ENCODE data around the gene KRTCAP3. TPM values are rescaled to one million over a fixed set of nuclear protein-coding genes. Genes with fewer than 3 reads are reported as not detected.

KRTCAP3 gene
- polyA plus RNA-seq, 1 donor from 2014 or later, result 2.3 TPM

DNA sequence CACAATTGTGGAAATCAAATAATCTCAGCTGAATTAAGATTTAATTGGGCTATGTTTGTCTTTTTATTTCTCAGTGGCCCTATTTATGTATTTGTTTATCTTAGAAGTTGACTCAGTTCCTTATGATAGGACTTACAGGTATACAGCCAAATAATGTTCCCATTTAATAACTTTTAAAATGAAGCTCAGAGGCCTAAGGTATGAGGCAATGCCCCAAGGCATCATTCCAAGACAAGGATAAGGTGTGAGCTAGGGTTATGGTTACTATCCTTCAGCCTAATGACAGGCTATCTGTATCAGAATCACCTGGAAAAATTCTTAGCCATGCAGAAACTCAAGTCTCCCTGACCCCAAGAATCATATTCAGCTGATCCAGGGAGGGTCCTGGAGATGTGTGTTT lies 21.2 kb upstream of the KRTCAP3 start:
- Histone ChIP-seq H4K20me1 (ENCODE audit: insufficient read depth) (no peaks in the 10 kb centered on the region), H3K27me3 (ENCODE audit: insufficient read depth, low read depth, low read length) (no peaks in the 10 kb centered on the region), H3K79me2 (replicated peaks; ENCODE audit: insufficient read depth, low read length) (no peaks in the 10 kb centered on the region), H2AFZ (ENCODE audit: low read depth, low read length) (no peak overlapping the region), H3F3A (ENCODE audit: insufficient read depth, low read length, poor library complexity, severe bottlenecking) (no peaks in the 10 kb centered on the region), H3K36me3 (ENCODE audit: insufficient read depth, low read length) (no peaks in the 10 kb centered on the region), H3K9me3 (ENCODE audit: low read length) (no peaks in the 10 kb centered on the region), H3K9me2 (ENCODE audit: insufficient read depth, low read length) (no peaks in the 10 kb centered on the region), H3K4me2 (ENCODE audit: low read length) (no peak overlapping the region), H3K4me3 (ENCODE audit: low read length) (no peak overlapping the region), H3K27ac (ENCODE audit: low read length) (no peak overlapping the region), H3K9ac (ENCODE audit: low read length) (no peak overlapping the region)
- TF ChIP-seq, protein P1, sequence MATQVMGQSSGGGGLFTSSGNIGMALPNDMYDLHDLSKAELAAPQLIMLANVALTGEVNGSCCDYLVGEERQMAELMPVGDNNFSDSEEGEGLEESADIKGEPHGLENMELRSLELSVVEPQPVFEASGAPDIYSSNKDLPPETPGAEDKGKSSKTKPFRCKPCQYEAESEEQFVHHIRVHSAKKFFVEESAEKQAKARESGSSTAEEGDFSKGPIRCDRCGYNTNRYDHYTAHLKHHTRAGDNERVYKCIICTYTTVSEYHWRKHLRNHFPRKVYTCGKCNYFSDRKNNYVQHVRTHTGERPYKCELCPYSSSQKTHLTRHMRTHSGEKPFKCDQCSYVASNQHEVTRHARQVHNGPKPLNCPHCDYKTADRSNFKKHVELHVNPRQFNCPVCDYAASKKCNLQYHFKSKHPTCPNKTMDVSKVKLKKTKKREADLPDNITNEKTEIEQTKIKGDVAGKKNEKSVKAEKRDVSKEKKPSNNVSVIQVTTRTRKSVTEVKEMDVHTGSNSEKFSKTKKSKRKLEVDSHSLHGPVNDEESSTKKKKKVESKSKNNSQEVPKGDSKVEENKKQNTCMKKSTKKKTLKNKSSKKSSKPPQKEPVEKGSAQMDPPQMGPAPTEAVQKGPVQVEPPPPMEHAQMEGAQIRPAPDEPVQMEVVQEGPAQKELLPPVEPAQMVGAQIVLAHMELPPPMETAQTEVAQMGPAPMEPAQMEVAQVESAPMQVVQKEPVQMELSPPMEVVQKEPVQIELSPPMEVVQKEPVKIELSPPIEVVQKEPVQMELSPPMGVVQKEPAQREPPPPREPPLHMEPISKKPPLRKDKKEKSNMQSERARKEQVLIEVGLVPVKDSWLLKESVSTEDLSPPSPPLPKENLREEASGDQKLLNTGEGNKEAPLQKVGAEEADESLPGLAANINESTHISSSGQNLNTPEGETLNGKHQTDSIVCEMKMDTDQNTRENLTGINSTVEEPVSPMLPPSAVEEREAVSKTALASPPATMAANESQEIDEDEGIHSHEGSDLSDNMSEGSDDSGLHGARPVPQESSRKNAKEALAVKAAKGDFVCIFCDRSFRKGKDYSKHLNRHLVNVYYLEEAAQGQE (IDR thresholded peaks at IDR 0.05; ENCODE audit: borderline replicate concordance), result no peak
- TF ChIP-seq EP300 (conservative IDR thresholded peaks at IDR 0.05; ENCODE audit: poor library complexity, severe bottlenecking), result no peak
- TF ChIP-seq RAD21 (conservative IDR thresholded peaks at IDR 0.05), result no peak
- TF ChIP-seq, protein P2, sequence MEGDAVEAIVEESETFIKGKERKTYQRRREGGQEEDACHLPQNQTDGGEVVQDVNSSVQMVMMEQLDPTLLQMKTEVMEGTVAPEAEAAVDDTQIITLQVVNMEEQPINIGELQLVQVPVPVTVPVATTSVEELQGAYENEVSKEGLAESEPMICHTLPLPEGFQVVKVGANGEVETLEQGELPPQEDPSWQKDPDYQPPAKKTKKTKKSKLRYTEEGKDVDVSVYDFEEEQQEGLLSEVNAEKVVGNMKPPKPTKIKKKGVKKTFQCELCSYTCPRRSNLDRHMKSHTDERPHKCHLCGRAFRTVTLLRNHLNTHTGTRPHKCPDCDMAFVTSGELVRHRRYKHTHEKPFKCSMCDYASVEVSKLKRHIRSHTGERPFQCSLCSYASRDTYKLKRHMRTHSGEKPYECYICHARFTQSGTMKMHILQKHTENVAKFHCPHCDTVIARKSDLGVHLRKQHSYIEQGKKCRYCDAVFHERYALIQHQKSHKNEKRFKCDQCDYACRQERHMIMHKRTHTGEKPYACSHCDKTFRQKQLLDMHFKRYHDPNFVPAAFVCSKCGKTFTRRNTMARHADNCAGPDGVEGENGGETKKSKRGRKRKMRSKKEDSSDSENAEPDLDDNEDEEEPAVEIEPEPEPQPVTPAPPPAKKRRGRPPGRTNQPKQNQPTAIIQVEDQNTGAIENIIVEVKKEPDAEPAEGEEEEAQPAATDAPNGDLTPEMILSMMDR (IDR thresholded peaks at IDR 0.05; ENCODE audit: poor library complexity, severe bottlenecking), result no peak
- TF ChIP-seq POLR2AphosphoS5 (IDR thresholded peaks at IDR 0.05), result no peak
- no peak for TF ChIP-seq EZH2 (IDR thresholded peaks at IDR 0.05; ENCODE audit: borderline replicate concordance, insufficient read depth, low read length, poor library complexity, severe bottlenecking)
- no peak for TF ChIP-seq MXI1 (conservative IDR thresholded peaks at IDR 0.05; ENCODE audit: poor library complexity, severe bottlenecking)
- no peak for TF ChIP-seq SMC3 (conservative IDR thresholded peaks at IDR 0.05; ENCODE audit: poor library complexity)
- TF ChIP-seq TAF1 (IDR thresholded peaks at IDR 0.05; ENCODE audit: low read depth), result no peak

DNA sequence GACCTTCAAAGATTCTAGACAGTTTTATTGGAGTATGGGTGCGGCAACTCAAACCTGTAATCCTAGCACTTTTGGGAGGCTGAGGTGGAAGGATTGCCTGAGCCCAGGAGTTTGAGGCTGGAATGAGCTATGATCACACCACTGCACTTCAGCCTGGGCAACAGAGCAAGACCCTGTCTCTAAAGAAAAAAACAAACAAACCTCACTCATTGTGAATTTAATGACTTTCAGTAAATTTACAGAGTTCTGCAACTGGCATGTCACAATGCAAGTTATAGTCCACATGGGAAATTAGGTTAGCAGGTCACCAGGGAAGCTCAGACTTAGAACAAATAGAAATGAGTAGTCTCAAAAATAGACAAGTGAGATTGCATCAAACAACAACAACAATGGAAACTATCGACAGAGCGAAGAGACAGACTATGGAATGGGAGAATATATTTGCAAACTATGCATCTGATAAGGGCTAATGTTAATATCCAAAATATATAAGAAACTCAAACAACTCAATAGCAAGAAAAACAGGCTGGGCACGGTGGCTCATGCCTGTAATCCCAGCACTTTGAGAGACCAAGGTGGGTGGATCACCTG lies 20.4 kb upstream of the KRTCAP3 start:
- H3K9ac ChIP-seq (ENCODE audit: low read length), result no peak overlapping the region
- H3K9me3 ChIP-seq (ENCODE audit: low read length), result no peaks in the 10 kb centered on the region
- H3K27ac ChIP-seq (ENCODE audit: low read length), result no peak overlapping the region
- no peaks in the 10 kb centered on the region for H3K36me3 ChIP-seq (ENCODE audit: insufficient read depth, low read length)
- no peak overlapping the region for H3K4me2 ChIP-seq (ENCODE audit: low read length)
- no peaks in the 10 kb centered on the region for H3K9me2 ChIP-seq (ENCODE audit: insufficient read depth, low read length)
- no peak overlapping the region for H3K4me3 ChIP-seq (ENCODE audit: low read length)
- H2AFZ ChIP-seq (ENCODE audit: low read depth, low read length), result no peak overlapping the region
- TF ChIP-seq RAD21 (conservative IDR thresholded peaks at IDR 0.05) (no peak), POLR2AphosphoS5 (IDR thresholded peaks at IDR 0.05) (no peak), TAF1 (IDR thresholded peaks at IDR 0.05; ENCODE audit: low read depth) (no peak), SMC3 (conservative IDR thresholded peaks at IDR 0.05; ENCODE audit: poor library complexity) (no peak), EP300 (conservative IDR thresholded peaks at IDR 0.05; ENCODE audit: poor library complexity, severe bottlenecking) (no peak), MXI1 (conservative IDR thresholded peaks at IDR 0.05; ENCODE audit: poor library complexity, severe bottlenecking) (no peak), EZH2 (IDR thresholded peaks at IDR 0.05; ENCODE audit: borderline replicate concordance, insufficient read depth, low read length, poor library complexity, severe bottlenecking) (no peak)
- TF ChIP-seq, protein P1 (IDR thresholded peaks at IDR 0.05; ENCODE audit: borderline replicate concordance), result no peak
- H3K79me2 ChIP-seq (replicated peaks; ENCODE audit: insufficient read depth, low read length), result no peaks in the 10 kb centered on the region
- no peaks in the 10 kb centered on the region for H4K20me1 ChIP-seq (ENCODE audit: insufficient read depth)
- H3F3A ChIP-seq (ENCODE audit: insufficient read depth, low read length, poor library complexity, severe bottlenecking), result no peaks in the 10 kb centered on the region
- no peaks in the 10 kb centered on the region for H3K27me3 ChIP-seq (ENCODE audit: insufficient read depth, low read depth, low read length)
